Activated T-cell treated with anti-CD3 and anti-CD28 coated beads, Interleukin-2, amount 50 U/mL, for 24 hours (primary cell): ENCODE measurements around the gene FAM83D.

Experiments used
- DNase-seq: peaks from one replicate; pipeline ENCODE4 v3.0.0-alpha.2; 2020
- H3K27ac Mint-ChIP-seq: 2 replicates; pipeline ENCODE4 v1.8.0; 2020; ENCODE audit warnings: mild to moderate bottlenecking, mixed read lengths
- H3K27me3 Mint-ChIP-seq: 2 replicates; pipeline ENCODE4 v1.8.0; 2020; ENCODE audit warnings: mixed read lengths
- H3K36me3 Mint-ChIP-seq: 2 replicates; pipeline ENCODE4 v1.8.0; 2020; ENCODE audit warnings: low read depth, mixed read lengths
- H3K4me1 Mint-ChIP-seq: 2 replicates; pipeline ENCODE4 v1.8.0; 2020; ENCODE audit warnings: low read depth, mixed read lengths
- H3K4me3 Mint-ChIP-seq: 2 replicates; pipeline ENCODE4 v1.8.0; 2020; ENCODE audit warnings: mild to moderate bottlenecking, moderate library complexity, mixed read lengths
- H3K9me3 Mint-ChIP-seq: 2 replicates; pipeline ENCODE4 v1.8.0; 2020; ENCODE audit warnings: mixed read lengths

Gene FAM83D

DNA sequence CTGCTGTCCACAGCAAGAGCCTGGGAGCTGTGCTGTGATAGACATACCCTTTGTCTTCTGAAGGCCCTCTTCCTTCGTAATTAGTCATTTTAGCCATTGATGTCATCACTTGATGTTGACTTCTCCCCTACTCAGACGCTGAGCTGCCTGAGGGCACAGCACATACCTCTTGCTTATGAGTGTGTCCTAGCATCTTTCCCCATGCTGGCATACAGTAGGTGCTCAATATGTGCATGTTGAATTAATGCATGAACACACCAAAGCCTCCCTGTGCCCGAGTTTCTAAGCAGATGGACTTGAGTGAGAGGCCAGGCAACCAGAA lies 35.8 kb upstream of the FAM83D start:
- no peak for DNase-seq
- Mint-ChIP-seq H3K4me3 (no peak overlapping the region), H3K27me3 (no peaks in the 10 kb centered on the region), H3K36me3 (peaks cover 75% of the 10 kb centered on the region), H3K27ac (peak overlapping the region; percentile 95), H3K4me1 (peaks cover 63% of the 10 kb centered on the region), H3K9me3 (no peaks in the 10 kb centered on the region)

DNA sequence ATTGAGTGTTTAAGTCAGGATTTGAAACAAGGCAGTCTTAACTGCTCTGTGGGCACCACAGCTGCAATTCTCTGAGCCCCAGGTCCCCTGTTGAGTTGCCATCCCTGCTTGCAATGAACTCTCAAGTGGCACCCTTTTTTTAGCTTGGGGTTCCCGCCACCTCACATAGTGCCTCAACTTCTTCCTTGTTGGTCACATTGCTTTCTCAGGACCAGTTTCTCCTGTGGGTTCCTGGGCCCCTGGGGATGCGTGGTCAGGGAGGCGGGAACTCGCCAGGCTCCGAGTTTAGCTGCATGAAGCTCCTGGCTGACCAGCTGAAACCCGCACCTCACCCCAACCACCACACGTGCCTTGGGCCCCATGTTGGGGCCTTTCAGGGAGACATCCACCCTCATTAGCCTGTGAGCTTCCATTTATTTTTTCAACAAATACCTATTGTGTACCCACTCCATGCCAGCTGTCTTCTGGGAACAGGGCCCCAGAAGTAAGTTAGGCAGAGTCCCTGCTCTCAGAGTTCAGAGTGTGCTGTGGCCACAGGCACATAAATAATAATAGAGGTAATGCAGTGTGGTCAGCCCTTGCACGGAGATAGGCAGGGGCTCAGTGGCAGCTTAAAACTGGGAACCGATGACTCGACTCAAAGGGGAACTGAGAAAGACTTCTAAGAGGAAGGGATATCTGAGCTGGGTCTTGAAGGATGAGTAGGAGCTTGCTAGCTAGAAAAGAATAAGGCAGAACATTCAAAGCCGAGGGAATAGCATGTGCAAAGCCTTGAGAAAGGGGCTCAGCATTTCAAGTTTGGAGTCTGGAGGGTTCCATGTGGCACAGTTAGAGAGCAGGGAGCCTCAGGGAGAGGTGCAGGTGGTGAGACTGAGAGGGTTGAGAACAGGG lies 33.9 kb upstream of the FAM83D start:
- DNase-seq = peak; percentile 33
- Mint-ChIP-seq H3K27me3 (no peaks in the 10 kb centered on the region), H3K27ac (peak overlapping the region; percentile 89), H3K9me3 (no peaks in the 10 kb centered on the region), H3K36me3 (peaks cover 80% of the 10 kb centered on the region), H3K4me3 (no peak overlapping the region), H3K4me1 (peaks cover 65% of the 10 kb centered on the region)

DNA sequence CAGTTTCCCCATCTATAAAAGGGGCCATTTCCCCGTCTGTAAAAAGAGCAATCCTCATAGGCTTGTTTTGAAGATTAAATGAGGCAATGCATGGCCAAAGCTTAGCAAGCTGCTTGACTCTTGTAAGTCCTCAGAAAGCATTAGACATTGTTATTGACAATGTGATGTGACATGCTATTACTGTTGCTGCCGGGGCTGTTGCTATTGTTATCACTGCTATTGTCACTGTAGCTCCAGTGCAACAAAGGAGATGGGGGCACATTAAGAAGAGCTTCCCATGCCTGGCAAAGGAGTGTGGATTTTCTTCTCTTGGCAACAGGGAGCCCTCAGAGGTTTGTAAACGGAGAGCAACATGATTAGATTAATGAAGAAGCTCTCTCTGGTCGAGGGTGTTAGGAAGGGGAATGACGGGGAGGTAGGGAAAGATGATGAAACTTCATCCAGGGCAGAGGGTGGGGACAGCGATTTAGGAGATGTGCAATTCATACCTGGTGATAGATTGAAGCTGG lies 33.1 kb upstream of the FAM83D start:
- no peak for DNase-seq
- Mint-ChIP-seq H3K27ac (peak overlapping the region; percentile 89), H3K9me3 (no peaks in the 10 kb centered on the region), H3K4me3 (peak overlapping the region; percentile 13), H3K36me3 (peaks cover 83% of the 10 kb centered on the region), H3K4me1 (peaks cover 66% of the 10 kb centered on the region), H3K27me3 (no peaks in the 10 kb centered on the region)

DNA sequence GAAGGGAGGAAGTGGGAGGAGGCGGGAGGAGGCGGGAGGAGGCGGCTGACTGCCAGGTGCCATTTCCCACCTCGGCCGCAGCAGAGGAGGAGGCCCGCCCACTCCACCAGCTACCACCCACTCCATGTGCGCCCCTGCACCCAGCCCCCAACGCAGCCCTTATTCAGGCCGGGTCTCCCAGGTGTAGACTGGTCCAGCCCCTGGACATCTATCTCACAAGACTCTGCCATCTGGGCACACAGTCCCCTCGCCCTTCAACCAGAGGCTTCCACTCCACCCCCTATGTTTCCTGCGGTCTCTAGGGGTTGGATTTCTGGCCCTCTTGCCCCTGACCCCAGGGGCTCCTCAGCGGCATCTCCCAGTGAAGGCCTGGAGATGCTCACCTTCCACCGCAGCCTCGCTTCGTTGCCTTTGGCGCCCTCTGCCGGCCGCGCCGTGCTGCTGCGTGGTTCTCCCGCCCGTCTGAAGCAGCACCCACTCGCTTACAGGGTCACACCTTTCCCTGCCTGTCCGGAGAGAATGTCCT lies 32.6 kb upstream of the FAM83D start:
- peaks cover 63% of the 10 kb centered on the region for H3K4me1 Mint-ChIP-seq
- H3K27me3 Mint-ChIP-seq = no peaks in the 10 kb centered on the region
- peaks cover 84% of the 10 kb centered on the region for H3K36me3 Mint-ChIP-seq

DNA sequence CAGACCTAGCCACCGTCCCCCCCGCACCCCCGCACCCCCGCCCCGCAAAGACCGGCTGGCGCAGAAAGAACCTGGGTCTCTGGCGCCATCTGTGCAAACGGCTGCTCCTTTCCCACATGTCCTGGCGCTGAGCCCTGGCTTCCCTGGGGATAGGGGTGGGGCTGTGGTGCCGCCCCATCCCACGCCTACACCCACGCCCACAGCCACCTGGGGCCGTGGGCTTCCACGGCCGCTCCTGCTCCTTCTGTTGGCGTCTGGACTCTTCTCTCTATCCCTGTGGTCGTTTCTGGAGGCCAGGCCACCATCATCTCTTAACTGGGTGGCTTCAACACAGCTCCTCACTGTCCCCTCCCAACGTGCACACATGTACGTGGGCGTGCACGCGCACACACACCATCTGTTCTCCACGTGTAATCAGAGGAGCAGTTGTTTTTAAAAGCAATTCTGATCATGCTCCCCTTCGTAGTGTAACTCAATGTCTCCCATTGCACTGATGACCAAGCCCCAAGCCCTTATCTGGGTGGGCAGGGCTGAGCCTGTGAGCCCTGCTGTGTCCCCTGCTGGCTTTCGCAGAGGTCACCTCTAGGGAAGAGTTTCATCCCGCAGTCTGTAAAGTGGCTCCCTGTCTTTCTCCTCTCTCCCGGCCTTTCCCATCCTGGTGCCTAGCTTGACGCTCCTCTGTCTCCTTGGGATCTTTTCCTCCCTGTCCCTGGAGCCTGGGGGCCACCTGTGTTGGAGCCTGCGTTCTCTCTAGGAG lies 31.9 kb upstream of the FAM83D start:
- no peak for DNase-seq
- Mint-ChIP-seq H3K36me3 (peaks cover 85% of the 10 kb centered on the region), H3K27ac (peak overlapping the region; percentile 89), H3K27me3 (no peaks in the 10 kb centered on the region), H3K4me1 (peaks cover 59% of the 10 kb centered on the region), H3K9me3 (no peaks in the 10 kb centered on the region), H3K4me3 (no peak overlapping the region)

More for the DNA sequence above, 32.6 kb upstream of the FAM83D start:
- H3K4me3 Mint-ChIP-seq = peak overlapping the region; percentile 53
- H3K27ac Mint-ChIP-seq = peak overlapping the region; percentile 89
- peak; percentile 91 for DNase-seq
- no peaks in the 10 kb centered on the region for H3K9me3 Mint-ChIP-seq

DNA sequence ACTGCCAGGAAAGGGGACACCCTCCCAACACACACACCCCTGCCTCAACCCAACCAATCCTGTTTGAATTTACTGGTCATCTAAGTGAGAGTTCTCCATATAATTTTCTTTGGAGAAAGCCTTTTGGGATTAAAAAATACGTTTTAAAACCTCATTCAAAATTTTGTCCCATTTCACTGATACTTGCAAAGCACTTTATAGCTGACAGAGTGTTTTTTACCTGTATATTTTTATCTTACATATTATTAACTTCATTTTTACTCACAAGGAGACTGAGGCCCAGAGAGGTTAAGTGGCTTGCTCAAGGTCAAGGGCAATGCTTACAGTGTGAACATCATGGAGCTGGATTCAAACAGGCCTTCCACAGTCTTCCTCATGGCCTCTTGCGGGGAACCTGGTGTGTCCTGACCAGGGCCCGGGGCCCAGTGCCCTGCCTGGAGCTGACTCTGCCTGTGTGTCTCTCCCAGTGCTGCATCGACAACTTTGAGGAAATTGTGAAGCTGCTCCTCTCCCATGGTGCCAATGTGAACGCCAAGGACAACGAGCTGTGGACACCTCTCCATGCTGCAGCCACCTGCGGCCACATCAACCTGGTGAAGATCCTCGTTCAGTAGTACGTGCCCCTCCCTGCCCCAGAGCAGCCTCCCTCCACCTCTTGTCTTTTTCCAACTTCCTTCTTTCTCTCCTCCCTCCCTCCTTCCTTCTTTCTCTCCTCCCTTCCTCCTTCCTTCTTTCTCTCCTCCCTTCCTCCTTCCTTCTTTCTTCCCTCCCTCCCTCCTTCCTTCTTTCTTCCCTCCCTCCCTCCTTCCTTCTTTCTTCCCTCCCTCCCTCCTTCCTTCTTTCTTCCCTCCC lies 30.9 kb upstream of the FAM83D start:
- no peak overlapping the region for H3K4me3 Mint-ChIP-seq
- H3K9me3 Mint-ChIP-seq = no peaks in the 10 kb centered on the region
- H3K36me3 Mint-ChIP-seq = peaks cover 85% of the 10 kb centered on the region
- peak overlapping the region; percentile 89 for H3K27ac Mint-ChIP-seq
- no peaks in the 10 kb centered on the region for H3K27me3 Mint-ChIP-seq
- no peak for DNase-seq
- H3K4me1 Mint-ChIP-seq = peaks cover 48% of the 10 kb centered on the region

DNA sequence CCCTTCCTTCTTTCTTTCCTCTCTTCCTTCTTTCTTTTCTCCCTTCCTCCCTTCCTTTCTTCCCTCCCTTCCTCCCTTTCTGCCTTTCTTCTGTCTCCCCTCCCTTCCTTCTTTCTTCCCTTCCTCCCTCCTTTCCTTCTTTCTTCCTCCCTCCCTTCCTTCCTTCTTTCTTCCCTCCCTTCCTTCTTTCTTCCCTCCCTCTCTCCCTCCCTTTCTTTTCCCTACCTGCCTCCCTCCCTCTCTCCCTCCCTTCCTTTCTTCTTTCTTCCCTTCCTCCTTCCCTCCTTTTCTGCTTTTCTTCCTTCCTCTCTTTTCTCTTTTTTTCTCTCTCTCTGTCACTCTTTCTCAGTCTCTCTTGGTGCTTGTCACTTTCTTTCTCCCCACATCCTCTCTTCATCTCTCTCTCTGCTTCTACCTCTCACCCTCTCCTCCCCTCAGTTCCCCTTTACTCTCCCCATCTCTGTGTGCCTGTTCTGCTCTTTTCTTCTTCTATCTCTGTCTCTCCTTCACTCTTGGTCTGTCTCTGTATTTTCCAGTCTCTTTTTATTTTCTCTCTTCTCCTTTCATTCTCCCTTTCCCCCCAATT lies 30.1 kb upstream of the FAM83D start:
- peaks cover 40% of the 10 kb centered on the region for H3K4me1 Mint-ChIP-seq
- H3K36me3 Mint-ChIP-seq = peaks cover 85% of the 10 kb centered on the region
- H3K9me3 Mint-ChIP-seq = no peaks in the 10 kb centered on the region
- no peak for DNase-seq
- H3K27ac Mint-ChIP-seq = peak overlapping the region; percentile 84
- no peak overlapping the region for H3K4me3 Mint-ChIP-seq
- no peaks in the 10 kb centered on the region for H3K27me3 Mint-ChIP-seq

DNA sequence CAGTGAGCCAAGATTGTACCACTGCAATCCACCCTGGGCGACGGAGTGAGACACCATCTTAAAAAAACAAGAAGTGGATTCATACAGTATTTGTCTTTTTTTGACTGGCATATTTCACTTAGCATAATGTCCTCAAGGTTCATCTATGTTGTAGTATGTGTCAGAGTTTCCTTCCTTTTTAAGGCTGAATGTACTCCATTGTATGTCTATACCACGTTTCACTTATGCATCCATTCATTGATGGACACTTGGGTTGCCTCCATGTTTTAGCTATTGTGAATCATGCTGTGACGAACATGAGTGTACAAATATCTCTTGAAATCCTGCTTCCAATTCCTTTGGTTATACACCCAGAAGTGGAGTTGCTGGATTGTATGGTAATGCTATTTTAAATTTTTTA lies 28.9 kb upstream of the FAM83D start:
- H3K9me3 Mint-ChIP-seq = no peaks in the 10 kb centered on the region
- peak overlapping the region; percentile 38 for H3K27ac Mint-ChIP-seq
- H3K36me3 Mint-ChIP-seq = peaks cover 89% of the 10 kb centered on the region
- no peak for DNase-seq
- no peak overlapping the region for H3K4me3 Mint-ChIP-seq
- peaks cover 33% of the 10 kb centered on the region for H3K4me1 Mint-ChIP-seq
- H3K27me3 Mint-ChIP-seq = no peaks in the 10 kb centered on the region

DNA sequence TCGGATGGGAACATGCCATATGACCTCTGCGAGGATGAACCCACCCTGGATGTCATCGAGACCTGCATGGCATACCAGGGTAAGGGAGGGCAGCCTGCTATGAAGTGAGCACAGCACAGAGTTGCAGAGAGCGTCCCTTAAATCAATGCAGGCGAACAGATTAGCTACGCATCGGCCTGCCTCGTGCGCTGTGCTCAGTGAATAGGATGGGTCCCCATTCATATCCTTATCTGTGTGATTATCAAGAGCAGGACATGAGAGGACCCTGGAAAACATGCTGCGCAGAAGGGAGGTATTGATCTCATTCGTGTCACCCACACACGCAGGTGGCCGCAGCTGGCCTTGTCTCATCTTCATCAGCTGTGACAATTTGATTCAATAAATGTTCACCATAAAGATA lies 25.6 kb upstream of the FAM83D start:
- peaks cover 12% of the 10 kb centered on the region for H3K4me1 Mint-ChIP-seq
- peaks cover 95% of the 10 kb centered on the region for H3K36me3 Mint-ChIP-seq
- no peaks in the 10 kb centered on the region for H3K27me3 Mint-ChIP-seq
- H3K27ac Mint-ChIP-seq = peak overlapping the region; percentile 51
- no peak for DNase-seq
- H3K4me3 Mint-ChIP-seq = no peak overlapping the region
- H3K9me3 Mint-ChIP-seq = no peaks in the 10 kb centered on the region

DNA sequence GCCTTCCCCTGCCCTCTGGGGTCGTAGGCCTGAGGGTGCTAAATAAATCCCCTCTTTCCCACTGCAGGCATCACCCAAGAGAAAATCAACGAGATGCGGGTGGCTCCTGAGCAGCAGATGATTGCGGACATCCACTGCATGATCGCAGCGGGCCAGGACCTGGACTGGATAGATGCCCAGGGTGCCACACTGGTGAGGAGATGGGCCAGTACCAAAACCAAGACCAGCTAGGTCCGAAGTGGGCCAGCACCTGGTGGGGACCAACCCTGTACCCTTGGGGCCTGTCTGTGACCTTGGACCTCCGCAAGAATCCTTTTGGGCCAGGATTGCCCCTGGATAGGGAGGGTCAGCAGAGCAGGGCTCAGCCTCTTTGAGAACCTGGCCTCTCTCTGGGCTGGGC lies 23.6 kb upstream of the FAM83D start:
- DNase-seq = no peak
- Mint-ChIP-seq H3K27ac (no peak overlapping the region), H3K27me3 (no peaks in the 10 kb centered on the region), H3K4me3 (no peak overlapping the region), H3K4me1 (peaks cover 6% of the 10 kb centered on the region), H3K36me3 (peaks cover 97% of the 10 kb centered on the region), H3K9me3 (no peaks in the 10 kb centered on the region)

DNA sequence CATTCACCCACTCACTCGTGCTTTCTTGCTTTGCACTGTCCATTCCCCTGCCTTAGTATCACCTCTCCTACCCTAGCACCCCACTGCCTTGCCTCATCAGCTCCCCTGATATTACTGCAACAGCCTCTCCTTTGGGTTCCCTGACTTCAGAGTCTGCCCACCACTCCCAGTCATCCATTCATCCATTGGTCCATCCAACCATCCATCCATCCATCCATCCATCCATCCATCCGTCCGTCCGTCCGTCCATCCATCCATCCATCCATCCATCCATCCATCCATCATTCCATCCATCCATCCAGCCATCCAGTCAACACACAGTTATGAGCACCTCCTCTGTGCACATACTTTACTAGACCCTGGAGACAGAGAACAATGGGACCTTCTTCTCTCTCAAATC lies 22.9 kb upstream of the FAM83D start:
- H3K27ac Mint-ChIP-seq = peak overlapping the region; percentile 39
- peaks cover 97% of the 10 kb centered on the region for H3K36me3 Mint-ChIP-seq
- DNase-seq = no peak
- H3K27me3 Mint-ChIP-seq = no peaks in the 10 kb centered on the region
- no peaks in the 10 kb centered on the region for H3K9me3 Mint-ChIP-seq
- no peak overlapping the region for H3K4me3 Mint-ChIP-seq
- H3K4me1 Mint-ChIP-seq = peaks cover 5% of the 10 kb centered on the region

DNA sequence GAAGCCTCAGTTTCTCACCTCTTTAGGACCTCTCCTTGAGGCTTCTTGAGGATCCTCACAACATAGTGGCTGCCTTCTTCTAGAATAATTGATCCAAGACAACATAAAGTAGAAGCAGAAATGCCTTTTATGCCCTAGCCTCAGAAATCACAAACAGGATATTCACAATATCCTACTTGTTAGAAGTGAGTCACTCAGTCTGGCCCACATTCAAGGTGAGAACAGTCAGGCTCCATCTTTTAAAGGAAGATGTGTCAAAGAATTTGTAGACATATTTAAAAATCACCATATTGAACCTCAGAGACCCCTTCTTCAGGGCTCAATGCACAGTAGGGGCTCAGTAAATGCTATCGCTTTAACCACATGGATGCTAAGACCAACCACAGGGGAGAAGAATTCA lies 20.8 kb upstream of the FAM83D start:
- no peaks in the 10 kb centered on the region for H3K27me3 Mint-ChIP-seq
- H3K27ac Mint-ChIP-seq = peak overlapping the region; percentile 60
- H3K36me3 Mint-ChIP-seq = peaks cover 97% of the 10 kb centered on the region
- DNase-seq = no peak
- H3K9me3 Mint-ChIP-seq = no peaks in the 10 kb centered on the region
- H3K4me1 Mint-ChIP-seq = peaks cover 5% of the 10 kb centered on the region
- H3K4me3 Mint-ChIP-seq = no peak overlapping the region

DNA sequence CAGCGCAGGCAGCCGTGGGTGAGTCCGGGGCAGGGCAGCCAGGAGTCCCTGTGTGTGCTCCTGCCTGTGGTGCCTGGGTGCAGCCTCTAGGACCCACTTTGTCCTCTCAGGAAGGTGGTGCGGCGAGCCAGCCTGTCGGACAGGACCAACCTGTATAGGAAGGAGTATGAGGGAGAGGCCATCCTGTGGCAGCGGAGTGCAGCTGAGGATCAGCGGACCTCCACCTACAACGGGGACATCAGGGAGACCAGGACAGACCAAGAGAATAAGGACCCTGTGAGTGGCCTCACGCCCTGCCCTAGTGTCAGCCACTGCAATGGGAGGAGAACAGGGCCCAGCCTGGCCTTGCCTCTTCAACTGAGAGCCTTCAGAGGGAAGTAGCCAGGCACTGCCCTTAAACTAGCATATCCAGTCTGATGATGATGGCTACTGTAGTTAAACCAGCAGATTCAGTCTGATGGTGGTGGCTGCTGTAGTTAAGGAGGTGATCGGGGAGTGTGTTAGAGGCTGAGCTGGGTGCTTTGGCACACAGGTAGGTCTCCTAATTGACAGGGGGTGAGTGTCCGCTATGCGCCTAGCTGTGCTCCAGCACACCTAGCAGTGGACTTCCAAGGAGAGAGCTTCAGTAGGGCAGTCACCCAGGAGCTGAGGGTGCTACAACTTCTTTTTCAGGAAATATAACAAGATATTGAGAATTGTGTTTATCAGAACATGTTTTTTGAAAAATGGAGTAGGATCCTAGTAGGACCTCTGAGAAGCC lies 18.1 kb upstream of the FAM83D start:
- Mint-ChIP-seq H3K36me3 (peaks cover 93% of the 10 kb centered on the region), H3K27ac (peak overlapping the region; percentile 23), H3K4me1 (peaks cover 5% of the 10 kb centered on the region), H3K9me3 (no peaks in the 10 kb centered on the region), H3K27me3 (no peaks in the 10 kb centered on the region), H3K4me3 (no peak overlapping the region)
- no peak for DNase-seq
